DND-41 (cell line): ENCODE results near the gene ATXN1.

Experiments used
- ATAC-seq: fragments of 200-7000 bp; cut with Tn5 transposase; 3 replicates; pipeline ENCODE4 v1.9.1; 2021; ENCODE audit warnings: low read depth; ENCODE audit not compliant: insufficient read depth
- DNase-seq: peaks from one replicate; pipeline ENCODE4 v3.0.0-alpha.2; 2020
- H2AFZ ChIP-seq: 2 replicates; pipeline ENCODE4 v1.6.0; 2012; ENCODE audit warnings: low read depth, low read length
- H3K27ac ChIP-seq: 2 replicates; pipeline ENCODE4 v1.5.1; 2012; ENCODE audit warnings: low read length, inconsistent platforms
- H3K27me3 ChIP-seq: fragments of 200-600 bp; sonication (generic); 2 replicates; pipeline ENCODE4 v1.6.0; 2012; ENCODE audit warnings: low read length, mild to moderate bottlenecking, inconsistent platforms; ENCODE audit not compliant: insufficient read depth, poor library complexity
- H3K36me3 ChIP-seq: 2 replicates; pipeline ENCODE4 v1.5.1; 2012; ENCODE audit warnings: low read length, inconsistent platforms; ENCODE audit not compliant: insufficient read depth
- H3K4me1 ChIP-seq: 2 replicates; pipeline ENCODE4 v1.5.1; 2012; ENCODE audit warnings: mild to moderate bottlenecking, low read length; ENCODE audit not compliant: insufficient read depth
- H3K4me2 ChIP-seq: 2 replicates; pipeline ENCODE4 v1.6.0; 2012; ENCODE audit warnings: mild to moderate bottlenecking, moderate library complexity, low read length, inconsistent platforms; ENCODE audit not compliant: insufficient read depth
- H3K4me3 ChIP-seq, 2 experiments: fragments of 200-600 bp in 1 of 2; shearing (Covaris generic) in 1 of 2; 2 replicates each; pipeline ENCODE4 v1.5.1; 2012 to 2016; ENCODE audit warnings: inconsistent platforms in 2 of 2, low read length in 2 of 2, mild to moderate bottlenecking in 2 of 2, low read depth in 1 of 2, moderate library complexity in 1 of 2
- H3K79me2 ChIP-seq: 2 replicates; pipeline ENCODE4 v1.6.0; 2012; ENCODE audit warnings: low read length, inconsistent platforms; ENCODE audit not compliant: insufficient read depth
- H3K9ac ChIP-seq: 2 replicates; pipeline ENCODE4 v1.6.0; 2012; ENCODE audit warnings: low read depth, mild to moderate bottlenecking, inconsistent platforms, low read length, moderate library complexity
- H3K9me3 ChIP-seq: 2 replicates; pipeline ENCODE4 v1.5.1; 2012; ENCODE audit warnings: low read length, moderate library complexity, mild to moderate bottlenecking, inconsistent platforms; ENCODE audit not compliant: insufficient read depth, severe bottlenecking
- H4K20me1 ChIP-seq: 2 replicates; pipeline ENCODE4 v1.6.0; 2012; ENCODE audit warnings: low read length; ENCODE audit not compliant: insufficient read depth
- EZH2 ChIP-seq: IDR thresholded peaks from 3 replicates; pipeline ENCODE4 v1.6.1; 2012; ENCODE audit warnings: borderline replicate concordance, low read depth, mild to moderate bottlenecking, moderate library complexity, low read length, inconsistent platforms; ENCODE audit not compliant: severe bottlenecking
- TF ChIP-seq, protein P1 (sequence below): IDR thresholded peaks from 2 replicates; pipeline ENCODE4 v1.5.1; 2012; ENCODE audit warnings: borderline replicate concordance, low read length, moderate library complexity, mild to moderate bottlenecking; ENCODE audit not compliant: poor library complexity, severe bottlenecking; ENCODE audit errors: extremely low read depth

The ATXN1 gene

DNA sequence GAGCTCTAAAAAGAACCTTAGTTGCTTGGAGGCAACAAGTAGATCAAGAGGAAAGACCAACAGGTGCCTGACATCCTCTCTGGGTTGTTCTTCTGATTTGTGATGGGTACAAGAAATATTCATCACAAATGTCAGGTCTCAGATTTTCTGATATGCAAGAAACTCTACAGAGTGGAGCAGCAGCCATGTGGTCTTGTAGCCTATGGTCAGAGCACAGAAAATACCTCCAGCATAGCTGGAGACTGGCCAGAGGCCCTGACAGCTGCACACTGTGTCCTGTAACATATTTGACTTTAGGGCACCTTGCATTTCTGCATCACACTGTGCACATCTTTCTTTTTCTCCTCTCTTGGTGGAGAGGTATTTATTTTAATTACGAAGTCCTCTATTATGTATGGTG, 406.6 kb downstream of the ATXN1 start:
- Histone ChIP-seq H3K4me2 (no peak overlapping the region), H4K20me1 (no peaks in the 10 kb centered on the region), H3K79me2 (no peaks in the 10 kb centered on the region), H3K27ac (no peak overlapping the region), H3K4me1 (no peaks in the 10 kb centered on the region), H3K9ac (no peak overlapping the region), H3K36me3 (no peaks in the 10 kb centered on the region), H3K4me3 (no peak overlapping the region), H2AFZ (no peak overlapping the region), H3K9me3 (no peaks in the 10 kb centered on the region), H3K27me3 (no peaks in the 10 kb centered on the region)
- DNase-seq (no peak), ATAC-seq (no peak)
- no peak for TF ChIP-seq EZH2

DNA sequence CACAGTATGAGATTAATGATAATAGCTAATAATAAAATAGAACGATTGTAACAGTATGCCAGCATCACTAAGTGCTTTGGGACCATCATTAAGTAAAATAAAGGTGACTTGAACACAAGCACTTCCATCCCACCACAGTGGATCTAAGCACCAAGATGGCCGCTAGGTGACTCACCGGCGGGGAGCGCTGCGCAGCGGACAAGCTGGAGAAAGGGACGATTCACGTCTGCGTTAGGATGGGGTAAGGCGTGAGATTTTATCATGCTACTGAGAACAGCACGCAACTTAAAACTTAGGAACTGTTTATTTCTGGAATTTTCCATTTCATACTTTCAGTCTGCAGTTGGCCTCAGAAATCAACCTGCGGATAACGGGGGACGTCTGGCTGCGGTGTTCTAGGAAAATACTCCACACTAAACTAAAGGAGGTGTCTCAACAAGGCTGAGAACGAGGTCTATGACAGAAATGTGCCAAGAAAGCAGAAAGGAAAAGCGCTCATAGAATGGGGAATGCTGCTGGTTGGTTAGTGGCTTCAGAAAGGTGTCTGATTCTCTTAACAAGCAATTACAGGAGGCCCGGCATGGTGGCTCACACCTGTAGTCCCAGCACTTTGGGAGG, 408.3 kb downstream of the ATXN1 start:
- Histone ChIP-seq H2AFZ (no peak overlapping the region), H3K27ac (no peak overlapping the region), H3K4me1 (no peaks in the 10 kb centered on the region), H3K4me3 (no peak overlapping the region), H3K9ac (no peak overlapping the region), H3K36me3 (no peaks in the 10 kb centered on the region), H3K4me2 (no peak overlapping the region), H3K27me3 (no peaks in the 10 kb centered on the region), H4K20me1 (no peaks in the 10 kb centered on the region), H3K9me3 (no peaks in the 10 kb centered on the region), H3K79me2 (no peaks in the 10 kb centered on the region)
- ATAC-seq: no peak
- no peak for TF ChIP-seq EZH2
- TF ChIP-seq, protein P1, sequence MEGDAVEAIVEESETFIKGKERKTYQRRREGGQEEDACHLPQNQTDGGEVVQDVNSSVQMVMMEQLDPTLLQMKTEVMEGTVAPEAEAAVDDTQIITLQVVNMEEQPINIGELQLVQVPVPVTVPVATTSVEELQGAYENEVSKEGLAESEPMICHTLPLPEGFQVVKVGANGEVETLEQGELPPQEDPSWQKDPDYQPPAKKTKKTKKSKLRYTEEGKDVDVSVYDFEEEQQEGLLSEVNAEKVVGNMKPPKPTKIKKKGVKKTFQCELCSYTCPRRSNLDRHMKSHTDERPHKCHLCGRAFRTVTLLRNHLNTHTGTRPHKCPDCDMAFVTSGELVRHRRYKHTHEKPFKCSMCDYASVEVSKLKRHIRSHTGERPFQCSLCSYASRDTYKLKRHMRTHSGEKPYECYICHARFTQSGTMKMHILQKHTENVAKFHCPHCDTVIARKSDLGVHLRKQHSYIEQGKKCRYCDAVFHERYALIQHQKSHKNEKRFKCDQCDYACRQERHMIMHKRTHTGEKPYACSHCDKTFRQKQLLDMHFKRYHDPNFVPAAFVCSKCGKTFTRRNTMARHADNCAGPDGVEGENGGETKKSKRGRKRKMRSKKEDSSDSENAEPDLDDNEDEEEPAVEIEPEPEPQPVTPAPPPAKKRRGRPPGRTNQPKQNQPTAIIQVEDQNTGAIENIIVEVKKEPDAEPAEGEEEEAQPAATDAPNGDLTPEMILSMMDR: no peak
- no peak for DNase-seq

DNA sequence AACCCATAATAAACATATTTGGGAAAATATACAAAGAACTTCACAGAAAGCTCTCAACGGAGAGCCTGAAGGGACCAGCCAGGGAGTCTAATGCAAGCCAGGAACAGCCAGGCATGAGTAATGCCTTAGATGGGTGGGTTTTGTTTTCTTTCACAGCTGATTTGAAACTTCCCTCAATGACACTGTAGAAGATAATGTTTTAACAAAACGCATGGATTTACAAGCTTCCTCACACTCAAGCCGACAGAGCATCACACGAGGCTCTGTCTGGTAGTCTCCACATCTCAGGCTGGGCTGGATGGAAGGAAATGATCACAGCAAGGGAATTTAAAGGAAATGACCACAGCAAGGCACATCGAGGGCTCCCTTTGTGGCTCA, 409.0 kb downstream of the ATXN1 start:
- no peak overlapping the region for H2AFZ ChIP-seq
- TF ChIP-seq, protein P1: no peak
- TF ChIP-seq EZH2: no peak
- no peak overlapping the region for H3K4me2 ChIP-seq
- no peaks in the 10 kb centered on the region for H3K36me3 ChIP-seq
- ATAC-seq (no peak), DNase-seq (no peak)
- H3K27me3 ChIP-seq: no peaks in the 10 kb centered on the region
- no peaks in the 10 kb centered on the region for H3K79me2 ChIP-seq
- no peaks in the 10 kb centered on the region for H4K20me1 ChIP-seq
- no peaks in the 10 kb centered on the region for H3K4me1 ChIP-seq
- no peak overlapping the region for H3K9ac ChIP-seq
- no peak overlapping the region for H3K27ac ChIP-seq
- no peaks in the 10 kb centered on the region for H3K9me3 ChIP-seq
- no peak overlapping the region for H3K4me3 ChIP-seq

DNA sequence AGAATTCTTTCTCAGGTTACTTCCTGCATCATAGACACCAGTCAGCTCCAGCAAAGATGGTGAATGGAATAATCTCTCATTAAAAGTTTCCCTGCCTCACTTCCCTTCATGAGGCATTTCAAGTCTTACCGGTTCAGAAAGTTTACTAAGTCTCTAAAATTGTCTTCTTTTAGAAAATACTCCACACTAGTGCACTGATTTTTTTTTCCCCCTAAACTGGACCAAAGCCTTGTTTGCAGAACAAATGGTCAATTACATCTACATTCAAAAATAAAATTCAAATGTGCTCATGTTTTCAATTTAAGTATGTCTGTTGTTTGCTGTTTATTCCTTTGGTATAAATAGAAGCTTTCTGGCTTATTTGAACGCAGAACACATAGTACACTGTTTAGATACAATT, 411.7 kb downstream of the ATXN1 start:
- H3K4me2 ChIP-seq: no peak overlapping the region
- no peak overlapping the region for H3K27ac ChIP-seq
- no peaks in the 10 kb centered on the region for H3K9me3 ChIP-seq
- no peaks in the 10 kb centered on the region for H3K27me3 ChIP-seq
- TF ChIP-seq, protein P1: no peak
- no peak for TF ChIP-seq EZH2
- no peak overlapping the region for H3K9ac ChIP-seq
- no peak overlapping the region for H3K4me3 ChIP-seq
- no peak overlapping the region for H2AFZ ChIP-seq
- no peaks in the 10 kb centered on the region for H3K79me2 ChIP-seq
- DNase-seq (no peak), ATAC-seq (no peak)
- no peaks in the 10 kb centered on the region for H4K20me1 ChIP-seq
- no peaks in the 10 kb centered on the region for H3K4me1 ChIP-seq
- H3K36me3 ChIP-seq: no peaks in the 10 kb centered on the region
